Body of pancreas (tissue), 4 donors: ENCODE results near the gene YIPF2.
"Not testable (repeated sequence)": the region's sequence is repeated elsewhere in the genome, so short reads cannot be mapped to it uniquely, and the experiment has no call there.

ENCODE experiments used
- CTCF ChIP-seq, 7 experiments: fragments of 450-650 bp in 4 of 7; fragments of 200-600 bp in 3 of 7; sonication (generic) in 3 of 7; IDR thresholded peaks; one replicate each; pipeline ENCODE4 v1.5.1; 2016 to 2019; ENCODE audit warnings: antibody characterized with exemption in 7 of 7
- POLR2A ChIP-seq, 3 donors: fragments of 450-650 bp; IDR thresholded peaks; one replicate each; pipeline ENCODE4 v1.6.1; 2016; ENCODE audit warnings: antibody characterized with exemption in 3 of 3, mild to moderate bottlenecking in 2 of 3

- not testable (repeated sequence) for TF ChIP-seq CTCF, POLR2A (IDR thresholded peaks at IDR 0.05)
Measured at GRCh38 chr19:10943412-10943811, 15.0 kb upstream of the YIPF2 start.
